Smooth muscle cell (in vitro differentiated cells): ENCODE measurements around the gene PACSIN2. TPM values are rescaled to one million over a fixed set of nuclear protein-coding genes. Genes with fewer than 3 reads are reported as not detected.

ENCODE experiments used
- DNase-seq: peaks from one replicate; lab custom pipeline; 2025; ENCODE audit not compliant: unreplicated experiment; lab: John Stamatoyannopoulos, UW
- H2AFZ ChIP-seq: fragments of 200-600 bp; sonication (generic); 2 replicates; pipeline ENCODE4 v1.6.0; 2016; ENCODE audit warnings: antibody characterized with exemption, low read depth, mild to moderate bottlenecking
- H3F3A ChIP-seq: fragments of 200-600 bp; sonication (generic); 2 replicates; pipeline ENCODE4 v1.6.0; 2017; ENCODE audit warnings: antibody characterized with exemption, low read depth
- H3K27ac ChIP-seq: fragments of 200-600 bp; sonication (generic); 2 replicates; pipeline ENCODE4 v1.5.1; 2016; ENCODE audit warnings: low read depth, mild to moderate bottlenecking
- H3K27me3 ChIP-seq: fragments of 200-600 bp; sonication (generic); 2 replicates; pipeline ENCODE4 v1.6.1; 2016; ENCODE audit warnings: low read depth, mild to moderate bottlenecking
- H3K36me3 ChIP-seq: fragments of 200-600 bp; sonication (generic); 2 replicates; pipeline ENCODE4 v1.5.1; 2016; ENCODE audit warnings: low read depth
- H3K4me1 ChIP-seq: fragments of 200-600 bp; sonication (generic); 2 replicates; pipeline ENCODE4 v1.5.1; 2016; ENCODE audit warnings: low read depth
- H3K4me2 ChIP-seq: fragments of 200-600 bp; sonication (generic); 2 replicates; pipeline ENCODE4 v1.6.0; 2016; ENCODE audit warnings: mild to moderate bottlenecking
- H3K4me3 ChIP-seq: fragments of 200-600 bp; sonication (generic); 2 replicates; pipeline ENCODE4 v1.5.1; 2016; ENCODE audit warnings: mild to moderate bottlenecking
- H3K79me2 ChIP-seq: fragments of 200-600 bp; sonication (generic); 2 replicates; pipeline ENCODE4 v1.6.0; 2016; ENCODE audit warnings: low read depth, mild to moderate bottlenecking
- H3K9ac ChIP-seq: fragments of 200-600 bp; sonication (generic); 2 replicates; pipeline ENCODE4 v1.6.0; 2016; ENCODE audit warnings: low read depth
- H3K9me3 ChIP-seq: fragments of 200-600 bp; sonication (generic); replicated peaks from 2 replicates; pipeline ENCODE4 v1.5.1; 2016; ENCODE audit warnings: low read depth
- H4K20me1 ChIP-seq: fragments of 200-600 bp; sonication (generic); 2 replicates; pipeline ENCODE4 v1.6.0; 2016; ENCODE audit warnings: low read depth
- WGBS: methylation state at CpG from one replicate; pipeline ENCODE4 v1.1.7; 2016; ENCODE audit warnings: low lambda C conversion rate; 5-methylcytosine and 5-hydroxymethylcytosine counted together
- polyA plus RNA-seq: library from polyadenylated mRNA; unstranded; fragments of >200 nt; fragmentation: Nextera tagmentation; extraction: Ambion mirVana; gene quantifications from 2 replicates; pipeline ENCODE4 v1.2.1, GENCODE V29; 2016
- total RNA-seq: library from RNA; depleted of rRNA; stranded (reverse); fragments of >200 nt; gene quantifications from 2 replicates; pipeline ENCODE4 v1.2.3, GENCODE V29; 2014
- TF ChIP-seq, protein P1 (sequence below): fragments of 200-600 bp; sonication (generic); IDR thresholded peaks from 2 replicates; pipeline ENCODE4 v1.5.1; 2017; ENCODE audit warnings: borderline replicate concordance, mild to moderate bottlenecking, antibody characterized with exemption; ENCODE audit not compliant: insufficient read depth, poor library complexity, severe bottlenecking

Gene PACSIN2
- total and polyA plus RNA-seq, 2 experiments from 2014 or later = 34.7 to 41.1 TPM

DNA sequence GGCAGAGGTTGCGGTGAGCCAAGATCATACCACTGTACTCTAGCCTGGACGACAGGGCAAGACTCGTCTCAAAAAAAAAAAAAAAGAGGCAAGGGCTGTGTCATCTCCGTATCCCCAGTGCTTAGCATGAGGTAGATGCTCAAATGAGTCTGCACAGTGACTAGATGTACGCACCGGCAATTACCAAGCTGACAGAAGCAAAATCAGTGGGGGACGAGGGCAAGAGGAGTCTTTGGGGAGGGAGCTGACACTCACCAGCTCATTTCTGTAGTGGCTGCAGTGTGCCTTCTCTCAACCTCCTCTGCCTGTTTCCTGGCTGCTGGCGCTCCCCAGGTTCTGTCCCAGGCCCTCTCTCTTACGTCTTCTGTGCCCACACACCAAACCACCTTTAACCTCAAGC is 69.9 kb downstream of the PACSIN2 start:
- no peak overlapping the region for H3K9ac ChIP-seq
- H3K4me1 ChIP-seq = peaks cover 9% of the 10 kb centered on the region
- 90% methylated on average over 8 of the region's 9 CpGs for WGBS
- H3F3A ChIP-seq = peaks cover 2% of the 10 kb centered on the region
- H3K27me3 ChIP-seq = no peaks in the 10 kb centered on the region
- no peak overlapping the region for H2AFZ ChIP-seq
- no peak overlapping the region for H3K4me2 ChIP-seq
- H4K20me1 ChIP-seq = peaks cover 90% of the 10 kb centered on the region
- no peak overlapping the region for H3K4me3 ChIP-seq
- no peak overlapping the region for H3K27ac ChIP-seq
- H3K79me2 ChIP-seq = peaks cover 78% of the 10 kb centered on the region
- H3K36me3 ChIP-seq = no peaks in the 10 kb centered on the region
- DNase-seq = no peak
- no peaks in the 10 kb centered on the region for H3K9me3 ChIP-seq
- TF ChIP-seq, protein P1, sequence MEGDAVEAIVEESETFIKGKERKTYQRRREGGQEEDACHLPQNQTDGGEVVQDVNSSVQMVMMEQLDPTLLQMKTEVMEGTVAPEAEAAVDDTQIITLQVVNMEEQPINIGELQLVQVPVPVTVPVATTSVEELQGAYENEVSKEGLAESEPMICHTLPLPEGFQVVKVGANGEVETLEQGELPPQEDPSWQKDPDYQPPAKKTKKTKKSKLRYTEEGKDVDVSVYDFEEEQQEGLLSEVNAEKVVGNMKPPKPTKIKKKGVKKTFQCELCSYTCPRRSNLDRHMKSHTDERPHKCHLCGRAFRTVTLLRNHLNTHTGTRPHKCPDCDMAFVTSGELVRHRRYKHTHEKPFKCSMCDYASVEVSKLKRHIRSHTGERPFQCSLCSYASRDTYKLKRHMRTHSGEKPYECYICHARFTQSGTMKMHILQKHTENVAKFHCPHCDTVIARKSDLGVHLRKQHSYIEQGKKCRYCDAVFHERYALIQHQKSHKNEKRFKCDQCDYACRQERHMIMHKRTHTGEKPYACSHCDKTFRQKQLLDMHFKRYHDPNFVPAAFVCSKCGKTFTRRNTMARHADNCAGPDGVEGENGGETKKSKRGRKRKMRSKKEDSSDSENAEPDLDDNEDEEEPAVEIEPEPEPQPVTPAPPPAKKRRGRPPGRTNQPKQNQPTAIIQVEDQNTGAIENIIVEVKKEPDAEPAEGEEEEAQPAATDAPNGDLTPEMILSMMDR = no peak

DNA sequence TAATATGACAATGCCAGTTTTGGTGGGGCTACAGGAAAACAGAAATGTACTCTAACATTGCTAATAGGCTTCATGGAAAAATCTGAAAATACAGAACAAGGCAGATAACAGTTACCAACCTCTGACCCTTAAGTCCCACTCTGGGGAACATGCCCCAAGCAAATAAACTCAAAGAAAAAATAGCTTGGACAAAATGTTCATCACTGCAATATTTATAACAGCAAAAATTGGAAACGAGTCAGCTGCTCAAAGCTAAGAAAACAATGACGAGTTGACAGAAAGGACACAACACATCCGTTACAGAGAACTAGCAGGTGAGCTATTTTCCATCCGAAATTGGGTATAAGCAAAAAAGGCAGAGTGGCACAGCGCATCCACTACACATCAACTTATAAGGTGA is 70.5 kb downstream of the PACSIN2 start:
- WGBS = 96% methylated on average over 5 of the region's 5 CpGs
- Histone ChIP-seq H3F3A (peaks cover 2% of the 10 kb centered on the region), H3K9me3 (no peaks in the 10 kb centered on the region), H3K36me3 (no peaks in the 10 kb centered on the region), H2AFZ (no peak overlapping the region), H3K9ac (no peak overlapping the region), H3K27ac (no peak overlapping the region), H3K4me1 (peaks cover 9% of the 10 kb centered on the region), H3K4me2 (no peak overlapping the region), H3K79me2 (peaks cover 72% of the 10 kb centered on the region), H3K4me3 (no peak overlapping the region), H3K27me3 (no peaks in the 10 kb centered on the region), H4K20me1 (peaks cover 90% of the 10 kb centered on the region)
- TF ChIP-seq, protein P1 = no peak
- DNase-seq = no peak

- Histone ChIP-seq H3K9me3 (no peaks in the 10 kb centered on the region), H3K4me3 (no peak overlapping the region), H2AFZ (no peak overlapping the region), H3K9ac (no peak overlapping the region), H4K20me1 (peaks cover 89% of the 10 kb centered on the region), H3K79me2 (peaks cover 70% of the 10 kb centered on the region), H3K36me3 (no peaks in the 10 kb centered on the region), H3F3A (peaks cover 2% of the 10 kb centered on the region), H3K4me2 (no peak overlapping the region), H3K27ac (no peak overlapping the region), H3K27me3 (no peaks in the 10 kb centered on the region), H3K4me1 (peaks cover 9% of the 10 kb centered on the region)
- 96% methylated on average over 3 of the region's 3 CpGs for WGBS
- DNase-seq = no peak
- TF ChIP-seq, protein P1 = no peak
Measured at GRCh38 chr22:42943981-42944380, 71.0 kb downstream of the PACSIN2 start.

GRCh38 chr22:42942351-42942750 is 72.6 kb downstream of the PACSIN2 start:
- Histone ChIP-seq H3K36me3 (no peaks in the 10 kb centered on the region), H3F3A (peaks cover 2% of the 10 kb centered on the region), H3K79me2 (peaks cover 69% of the 10 kb centered on the region), H3K27ac (no peak overlapping the region), H3K4me1 (peaks cover 15% of the 10 kb centered on the region), H2AFZ (no peak overlapping the region), H3K27me3 (no peaks in the 10 kb centered on the region), H3K4me3 (no peak overlapping the region), H3K4me2 (no peak overlapping the region), H3K9me3 (no peaks in the 10 kb centered on the region), H3K9ac (no peak overlapping the region), H4K20me1 (peaks cover 89% of the 10 kb centered on the region)
- TF ChIP-seq, protein P1 = no peak
- no peak for DNase-seq
- 76% methylated on average over 2 of the region's 2 CpGs for WGBS
